H1 (cell line): ENCODE data around the gene LAP3. TPM values are rescaled to one million over a fixed set of nuclear protein-coding genes. Genes with fewer than 3 reads are reported as not detected.

Experiments used
- EGR1 ChIP-seq: IDR thresholded peaks from 2 replicates; pipeline ENCODE4 v1.6.1; 2011; ENCODE audit warnings: low read depth, low read length, borderline replicate concordance
- EZH2 ChIP-seq: fragments of 200-600 bp; sonication (generic); IDR thresholded peaks from 2 replicates; pipeline ENCODE4 v1.7.1; 2012; ENCODE audit warnings: low read depth, mild to moderate bottlenecking, moderate library complexity, low read length, inconsistent platforms; ENCODE audit not compliant: severe bottlenecking
- HDAC2 ChIP-seq, 2 experiments: fragments of 300-600 bp in 1 of 2; sonication (generic) in 1 of 2; IDR thresholded peaks; 2 replicates each; pipeline ENCODE4 v1.6.1; 2011 to 2012; ENCODE audit warnings: low read depth in 2 of 2, low read length in 2 of 2, mild to moderate bottlenecking in 2 of 2, moderate library complexity in 2 of 2, borderline replicate concordance in 1 of 2, inconsistent platforms in 1 of 2
- HDAC6 ChIP-seq: IDR thresholded peaks from one replicate; pipeline ENCODE4 v1.7.1; 2012; ENCODE audit warnings: low read depth, mild to moderate bottlenecking, inconsistent platforms, low read length, moderate library complexity
- MAX ChIP-seq: IDR thresholded peaks from 2 replicates; pipeline ENCODE4 v1.6.1; 2012; ENCODE audit warnings: inconsistent platforms
- NANOG ChIP-seq: IDR thresholded peaks from 2 replicates; pipeline ENCODE4 v1.6.1; 2011; ENCODE audit warnings: low read length, low read depth, mild to moderate bottlenecking, inconsistent platforms; ENCODE audit not compliant: insufficient read depth, poor library complexity, severe bottlenecking
- POLR2A ChIP-seq, 2 experiments: IDR thresholded peaks; 1 replicate in 1 of 2; 2 replicates in 1 of 2; pipeline ENCODE4 v1.6.1; 2011; ENCODE audit warnings: low read depth in 2 of 2, low read length in 2 of 2, mild to moderate bottlenecking in 2 of 2; ENCODE audit errors: control extremely low read depth in 1 of 2
- POU5F1 ChIP-seq: IDR thresholded peaks from 2 replicates; pipeline ENCODE4 v1.6.1; 2011; ENCODE audit warnings: low read depth, mild to moderate bottlenecking, low read length, moderate library complexity
- RNF2 ChIP-seq: fragments of 200-900, 300-1000 bp; sonication (generic); IDR thresholded peaks from 2 replicates; pipeline ENCODE4 v1.7.1; 2016; ENCODE audit warnings: borderline replicate concordance, low read depth, mild to moderate bottlenecking, antibody characterized with exemption, low read length; ENCODE audit not compliant: poor library complexity, severe bottlenecking; ENCODE audit errors: missing control alignments
- SIRT6 ChIP-seq: IDR thresholded peaks from one replicate; pipeline ENCODE4 v1.7.1; 2012; ENCODE audit warnings: low read length, inconsistent platforms
- polyA plus RNA-seq, 7 experiments: library from polyadenylated mRNA; depleted of rRNA in 3 of 7; stranded (reverse) in 5 of 7; unstranded in 2 of 7; fragments of >200 nt in 5 of 7; fragments of 200-250 nt in 2 of 7; gene quantifications; 1 replicate in 5 of 7; 2 replicates in 1 of 7; 4 replicates in 1 of 7; pipeline versions ENCODE4 v1.2.1 to v1.2.3, GENCODE V29; 2011 to 2013; ENCODE audit warnings: missing spikeins in 2 of 7, mixed read lengths in 2 of 7
- total RNA-seq: library from RNA; stranded (reverse); fragmentation: NEBNext Ultra II Directional; extraction: Animal tissue kit (Norgen Biotek cat#: 25700); gene quantifications from 2 replicates; pipeline ENCODE4 v1.2.1, GENCODE V29; 2021

Gene LAP3
- total and polyA plus RNA-seq, 2 of the 8 experiments (the other 6 are each of a cell fraction or from before 2014, with no cell fraction given): 28.3 to 50.9 TPM

- TF ChIP-seq EZH2 (no peak), SIRT6 (no peak), POLR2A (IDR thresholded peaks at IDR 0.05; ENCODE audit: control extremely low read depth in 1 of 2, low read depth in 2 of 2, low read length in 2 of 2) (no peak), HDAC2 (IDR thresholded peaks at IDR 0.05; ENCODE audit: borderline replicate concordance in 1 of 2, low read depth in 2 of 2, low read length in 2 of 2) (no peak), HDAC6 (no peak), NANOG (no peak), POU5F1 (no peak), RNF2 (no peak), MAX (no peak), EGR1 (no peak)
These were observed 80.1 kb downstream of the LAP3 start (continued) for GRCh38 chr4:17657090-17657489.

Other genes with a start within 250 kb of the LAP3 start
- gene QDPR, start 65.1 kb upstream of the LAP3 start, total RNA-seq: 33.6 and 33.8 TPM in 2 replicates
- 34.9 and 35.9 TPM in 2 replicates for gene QDPR, start 65.1 kb upstream of the LAP3 start, polyA plus RNA-seq (2011; rRNA removed)
- gene CLRN2, start 62.0 kb upstream of the LAP3 start, total RNA-seq: not detected in 2 replicates
- not detected in 2 replicates for gene CLRN2, start 62.0 kb upstream of the LAP3 start, polyA plus RNA-seq (2011; rRNA removed)
- gene MED28, start 37.4 kb downstream of the LAP3 start, total RNA-seq: 87.1 and 101 TPM in 2 replicates
- 21.8 and 24.0 TPM in 2 replicates for gene MED28, start 37.4 kb downstream of the LAP3 start, polyA plus RNA-seq (2011; rRNA removed)
- 0.39 and 0.46 TPM in 2 replicates for gene FAM184B, start 204.4 kb downstream of the LAP3 start, total RNA-seq
- gene FAM184B, start 204.4 kb downstream of the LAP3 start, polyA plus RNA-seq (2011; rRNA removed): 0.05 TPM in 2 replicates
- gene DCAF16, start 233.6 kb downstream of the LAP3 start, total RNA-seq: 55.7 and 57.9 TPM in 2 replicates
- gene DCAF16, start 233.6 kb downstream of the LAP3 start, polyA plus RNA-seq (2011; rRNA removed): 22.7 and 26.5 TPM in 2 replicates
- 52.3 and 56.6 TPM in 2 replicates for gene NCAPG, start 233.8 kb downstream of the LAP3 start, total RNA-seq
- 6.8 and 12.9 TPM in 2 replicates for gene NCAPG, start 233.8 kb downstream of the LAP3 start, polyA plus RNA-seq (2011; rRNA removed)